ENCODE results near the gene SEC24B.

DNA sequence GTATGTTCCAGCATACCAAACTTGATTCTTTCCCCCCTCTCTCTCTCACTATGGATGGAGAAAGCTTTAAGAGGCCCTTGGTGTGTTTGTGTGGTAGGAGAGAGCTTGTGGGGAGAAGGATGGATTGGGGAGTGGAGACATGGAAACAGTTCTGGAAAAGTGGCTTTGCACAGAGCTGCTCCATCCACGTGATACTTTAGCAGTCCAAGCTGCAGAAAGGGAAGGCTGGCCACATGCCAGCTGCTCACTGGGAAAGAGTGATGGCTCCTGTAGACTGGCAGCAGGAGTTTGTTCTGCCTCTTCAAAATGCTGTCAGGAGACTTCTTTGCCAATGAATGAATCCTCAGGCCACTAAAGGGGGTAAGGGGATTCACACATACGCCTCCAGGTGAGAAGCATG lies 21.7 kb upstream of the SEC24B start:
- TF ChIP-seq, protein P1, sequence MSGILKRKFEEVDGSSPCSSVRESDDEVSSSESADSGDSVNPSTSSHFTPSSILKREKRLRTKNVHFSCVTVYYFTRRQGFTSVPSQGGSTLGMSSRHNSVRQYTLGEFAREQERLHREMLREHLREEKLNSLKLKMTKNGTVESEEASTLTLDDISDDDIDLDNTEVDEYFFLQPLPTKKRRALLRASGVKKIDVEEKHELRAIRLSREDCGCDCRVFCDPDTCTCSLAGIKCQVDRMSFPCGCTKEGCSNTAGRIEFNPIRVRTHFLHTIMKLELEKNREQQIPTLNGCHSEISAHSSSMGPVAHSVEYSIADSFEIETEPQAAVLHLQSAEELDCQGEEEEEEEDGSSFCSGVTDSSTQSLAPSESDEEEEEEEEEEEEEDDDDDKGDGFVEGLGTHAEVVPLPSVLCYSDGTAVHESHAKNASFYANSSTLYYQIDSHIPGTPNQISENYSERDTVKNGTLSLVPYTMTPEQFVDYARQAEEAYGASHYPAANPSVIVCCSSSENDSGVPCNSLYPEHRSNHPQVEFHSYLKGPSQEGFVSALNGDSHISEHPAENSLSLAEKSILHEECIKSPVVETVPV (CRISPR knock-in tag; IDR thresholded peaks at IDR 0.05), result no peak
- TF ChIP-seq ZFP30 (CRISPR knock-in tag; IDR thresholded peaks at IDR 0.05) (no peak), CSDC2 (CRISPR knock-in tag; IDR thresholded peaks at IDR 0.05) (no peak), ZNF565 (CRISPR knock-in tag; conservative IDR thresholded peaks at IDR 0.05; ENCODE audit: low read depth) (no peak), PPARA (CRISPR knock-in tag; IDR thresholded peaks at IDR 0.05; ENCODE audit: borderline replicate concordance) (no peak), ZFP3 (CRISPR knock-in tag; IDR thresholded peaks at IDR 0.05) (no peak)
- TF ChIP-seq, protein P2, sequence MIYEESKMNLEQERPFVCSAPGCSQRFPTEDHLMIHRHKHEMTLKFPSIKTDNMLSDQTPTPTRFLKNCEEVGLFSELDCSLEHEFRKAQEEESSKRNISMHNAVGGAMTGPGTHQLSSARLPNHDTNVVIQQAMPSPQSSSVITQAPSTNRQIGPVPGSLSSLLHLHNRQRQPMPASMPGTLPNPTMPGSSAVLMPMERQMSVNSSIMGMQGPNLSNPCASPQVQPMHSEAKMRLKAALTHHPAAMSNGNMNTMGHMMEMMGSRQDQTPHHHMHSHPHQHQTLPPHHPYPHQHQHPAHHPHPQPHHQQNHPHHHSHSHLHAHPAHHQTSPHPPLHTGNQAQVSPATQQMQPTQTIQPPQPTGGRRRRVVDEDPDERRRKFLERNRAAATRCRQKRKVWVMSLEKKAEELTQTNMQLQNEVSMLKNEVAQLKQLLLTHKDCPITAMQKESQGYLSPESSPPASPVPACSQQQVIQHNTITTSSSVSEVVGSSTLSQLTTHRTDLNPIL (CRISPR knock-in tag; IDR thresholded peaks at IDR 0.05; ENCODE audit: low read depth), result no peak
- TF ChIP-seq, protein P3, sequence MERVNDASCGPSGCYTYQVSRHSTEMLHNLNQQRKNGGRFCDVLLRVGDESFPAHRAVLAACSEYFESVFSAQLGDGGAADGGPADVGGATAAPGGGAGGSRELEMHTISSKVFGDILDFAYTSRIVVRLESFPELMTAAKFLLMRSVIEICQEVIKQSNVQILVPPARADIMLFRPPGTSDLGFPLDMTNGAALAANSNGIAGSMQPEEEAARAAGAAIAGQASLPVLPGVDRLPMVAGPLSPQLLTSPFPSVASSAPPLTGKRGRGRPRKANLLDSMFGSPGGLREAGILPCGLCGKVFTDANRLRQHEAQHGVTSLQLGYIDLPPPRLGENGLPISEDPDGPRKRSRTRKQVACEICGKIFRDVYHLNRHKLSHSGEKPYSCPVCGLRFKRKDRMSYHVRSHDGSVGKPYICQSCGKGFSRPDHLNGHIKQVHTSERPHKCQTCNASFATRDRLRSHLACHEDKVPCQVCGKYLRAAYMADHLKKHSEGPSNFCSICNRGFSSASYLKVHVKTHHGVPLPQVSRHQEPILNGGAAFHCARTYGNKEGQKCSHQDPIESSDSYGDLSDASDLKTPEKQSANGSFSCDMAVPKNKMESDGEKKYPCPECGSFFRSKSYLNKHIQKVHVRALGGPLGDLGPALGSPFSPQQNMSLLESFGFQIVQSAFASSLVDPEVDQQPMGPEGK (CRISPR knock-in tag; IDR thresholded peaks at IDR 0.05; ENCODE audit: borderline replicate concordance), result no peak
